A172 (cell line): ENCODE data around the gene WNK1. TPM values are rescaled to one million over a fixed set of nuclear protein-coding genes. Genes with fewer than 3 reads are reported as not detected.
"Not testable (repeated sequence)": the region's sequence is repeated elsewhere in the genome, so short reads cannot be mapped to it uniquely, and the experiment has no call there.

Experiments used
- DNase-seq: peaks from one replicate; pipeline ENCODE4 v3.0.0-alpha.2; 2015; ENCODE audit warnings: low spot score
- total RNA-seq: library from RNA; depleted of rRNA; stranded (reverse); fragments of >200 nt; shearing (Covaris generic); gene quantifications from 2 replicates; pipeline ENCODE4 v1.2.3, GENCODE V29; 2014

Gene WNK1
- total RNA-seq, 1 experiment from 2014 or later: 18.0 TPM

DNA sequence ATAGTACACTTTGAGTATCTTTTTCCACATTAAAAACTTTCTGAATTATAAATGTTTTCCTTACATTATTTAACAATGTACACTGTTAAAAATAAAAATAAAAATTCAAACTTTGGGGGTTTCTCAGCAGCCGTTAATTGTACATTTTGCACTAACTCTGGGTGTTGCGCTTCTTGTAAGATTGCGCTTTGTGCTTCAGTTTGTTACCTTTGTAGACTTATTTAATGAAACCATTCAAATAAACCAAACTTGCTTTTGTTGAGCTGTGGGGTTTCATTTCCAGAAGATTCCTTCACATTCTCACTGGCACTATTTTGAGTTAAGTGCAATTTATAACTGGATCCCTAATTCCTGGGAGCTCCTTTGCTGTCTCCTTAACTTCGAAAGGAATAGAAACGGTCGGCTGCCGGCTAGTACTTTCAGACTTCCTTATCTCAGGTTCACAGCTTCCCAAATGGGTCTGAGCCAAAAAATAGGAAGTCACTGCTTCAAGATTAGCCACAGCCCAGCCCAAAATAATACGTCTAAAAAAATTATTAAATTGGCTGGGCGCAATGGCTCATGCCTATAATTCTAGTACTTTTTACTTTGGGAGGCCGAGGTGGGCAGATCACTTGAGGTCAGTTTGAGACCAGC lies 158.9 kb downstream of the WNK1 start:
- no peak for DNase-seq

DNA sequence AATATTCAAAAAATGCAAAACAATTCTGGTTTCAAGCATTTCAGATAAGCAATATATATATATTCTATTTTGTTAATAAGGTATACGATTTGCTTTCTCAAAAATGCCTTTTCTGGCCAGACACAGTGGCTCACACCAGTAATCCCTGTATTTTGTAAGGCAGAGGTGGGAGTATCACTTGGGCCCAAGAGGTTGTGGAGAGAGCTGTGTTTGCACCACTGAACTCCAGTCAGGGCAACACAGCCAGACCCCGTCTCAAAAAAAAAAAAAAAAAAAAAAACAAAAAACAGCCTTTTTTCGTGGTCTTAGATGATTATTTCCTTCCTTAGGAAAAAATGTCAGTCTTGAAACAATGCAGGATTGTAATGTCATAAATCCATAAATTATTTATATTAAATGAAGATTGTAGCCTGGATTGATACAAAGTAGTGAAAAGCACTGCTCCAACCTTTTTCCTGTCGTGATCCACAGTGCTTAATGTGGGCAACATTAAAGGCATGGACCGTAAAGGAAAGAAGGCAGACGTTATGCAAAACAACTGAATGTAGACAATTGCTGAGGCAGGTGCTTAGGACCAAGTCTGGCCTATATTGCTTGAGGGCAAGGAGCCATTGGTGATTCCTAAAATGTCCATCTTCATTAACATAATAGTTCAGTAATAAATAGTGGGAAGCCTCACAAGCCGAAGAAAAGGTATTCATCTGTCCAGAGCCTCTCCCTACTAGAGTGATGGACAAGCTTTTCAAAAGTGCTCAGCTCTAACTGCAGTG lies 160.3 kb downstream of the WNK1 start:
- no peak for DNase-seq

DNA sequence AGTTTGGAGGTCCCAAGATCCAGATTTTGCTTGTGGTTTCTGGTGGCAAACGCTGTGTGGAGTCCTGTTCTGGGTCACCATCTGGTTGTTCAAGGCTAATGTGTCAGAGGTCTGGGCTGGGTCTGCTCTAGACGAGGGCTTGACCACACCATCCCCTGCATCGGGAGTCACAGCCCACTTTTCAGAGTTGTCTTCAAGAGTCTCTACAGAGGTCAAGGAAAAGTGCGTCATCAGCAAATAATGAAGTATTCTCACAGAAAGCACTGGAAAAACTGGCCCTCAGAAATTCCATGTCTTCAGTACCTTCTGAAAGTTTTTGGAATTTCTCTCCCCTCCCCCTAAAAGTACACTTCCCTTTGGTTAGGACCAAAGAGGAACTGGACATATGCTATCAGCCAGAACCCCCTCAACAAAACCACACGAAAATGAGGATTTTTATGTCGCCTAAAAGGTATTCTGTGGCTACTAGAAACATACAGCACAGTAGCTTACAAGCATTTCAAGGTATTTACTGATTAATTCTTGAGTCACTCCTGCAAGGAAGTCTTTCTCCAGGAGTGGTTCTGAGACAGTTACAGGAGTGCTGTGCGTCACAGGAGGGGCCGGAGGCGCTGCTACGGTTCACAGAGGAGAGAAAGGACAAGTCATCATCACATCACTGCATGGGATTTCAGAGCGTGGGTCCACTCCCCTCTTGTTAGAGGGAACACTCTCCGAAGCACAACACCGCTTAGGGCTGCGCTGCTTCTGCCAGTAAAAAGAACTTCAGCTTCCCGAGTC lies 161.7 kb downstream of the WNK1 start:
- DNase-seq: peak; percentile 68

DNA sequence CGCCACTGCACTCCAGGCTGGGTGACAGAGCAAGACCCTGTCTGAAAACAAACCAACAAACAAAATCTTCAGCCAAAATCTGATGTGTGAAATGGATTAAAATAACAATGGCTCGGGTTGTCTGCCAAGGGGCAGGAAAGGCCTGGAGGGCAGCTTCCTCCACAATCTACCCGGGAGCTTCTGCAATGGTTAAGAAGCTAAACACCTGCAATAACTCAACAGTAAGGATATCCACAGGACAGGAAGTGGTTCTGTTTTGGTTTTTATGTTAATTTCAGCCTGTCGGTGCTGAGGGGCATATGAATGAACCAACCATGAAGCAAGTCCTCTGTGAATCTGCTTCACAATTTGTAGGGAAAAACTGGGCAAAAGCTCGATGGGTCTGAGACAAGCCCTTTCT lies 162.7 kb downstream of the WNK1 start:
- no peak for DNase-seq

DNA sequence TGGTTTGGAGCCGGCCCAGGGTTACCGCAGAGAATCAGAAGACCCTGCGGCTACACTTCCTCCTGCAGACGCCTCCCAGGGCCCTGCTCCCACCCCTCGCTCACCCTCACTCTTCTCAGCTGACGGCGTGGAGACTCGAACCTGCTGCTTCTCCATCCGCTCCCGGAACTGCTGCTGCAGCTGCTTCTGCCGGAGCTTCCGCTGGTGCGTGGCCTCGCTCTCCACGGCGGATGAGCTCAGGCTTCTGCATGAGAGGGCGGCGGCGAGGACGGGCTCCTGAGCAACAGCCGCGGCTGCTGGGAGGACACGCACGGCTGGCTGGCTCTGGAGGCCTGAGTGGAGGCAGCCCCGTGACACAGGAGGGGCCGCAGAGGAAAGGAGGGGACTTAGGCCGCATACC lies 163.9 kb downstream of the WNK1 start:
- no peak for DNase-seq

DNA sequence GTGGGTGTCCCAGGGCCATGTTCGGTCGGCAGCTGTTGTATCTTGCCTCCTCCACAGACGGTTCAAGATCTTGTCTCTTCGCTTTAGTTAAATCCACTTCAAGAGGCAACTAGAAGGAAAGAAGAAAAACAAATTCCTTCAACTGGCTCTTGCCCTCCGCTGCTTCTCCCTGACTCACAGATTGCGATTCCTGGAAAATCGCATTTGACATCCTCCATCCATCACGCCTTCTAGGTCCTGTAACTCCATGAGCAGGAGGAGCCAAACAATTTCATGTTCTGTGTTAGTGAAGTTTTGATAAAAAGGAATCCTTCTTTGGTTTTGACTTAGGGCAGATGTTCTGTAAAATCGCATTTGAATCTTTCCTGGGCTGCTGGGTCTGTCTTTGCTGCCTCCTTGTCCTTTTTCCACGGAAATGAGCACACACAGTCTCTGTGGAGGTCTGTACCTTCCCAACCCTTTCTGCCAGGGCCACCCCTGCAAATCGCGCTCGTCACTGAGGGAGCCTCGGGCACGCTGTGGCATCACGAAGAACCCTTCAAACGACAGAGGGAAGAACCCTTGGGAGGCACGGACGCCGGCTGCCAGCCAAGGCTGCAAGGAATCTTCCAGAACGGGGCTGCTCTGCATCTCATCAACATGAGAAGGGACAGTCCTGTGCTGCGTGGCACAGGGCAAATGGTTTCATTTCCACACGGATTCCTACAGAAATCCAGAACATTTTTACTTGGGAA lies 164.5 kb downstream of the WNK1 start:
- DNase-seq: no peak

DNA sequence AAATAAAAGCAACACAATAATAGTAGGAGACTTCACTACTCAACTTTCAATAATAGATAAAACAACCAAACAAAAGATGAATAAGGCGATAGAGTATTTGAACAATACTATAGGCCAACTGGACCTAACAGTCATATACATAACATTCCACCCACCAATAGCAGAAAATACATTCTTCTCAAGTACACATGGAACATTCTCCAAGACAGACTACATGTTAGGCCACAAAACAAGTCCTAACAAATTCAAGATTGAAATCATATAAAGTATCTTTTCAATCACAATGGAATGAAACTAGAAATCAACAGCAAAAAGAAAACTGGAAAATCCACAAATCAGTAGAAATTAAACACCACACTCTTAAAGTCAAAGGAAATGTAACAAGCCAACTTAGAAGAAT lies 168.3 kb downstream of the WNK1 start:
- DNase-seq: no peak

DNA sequence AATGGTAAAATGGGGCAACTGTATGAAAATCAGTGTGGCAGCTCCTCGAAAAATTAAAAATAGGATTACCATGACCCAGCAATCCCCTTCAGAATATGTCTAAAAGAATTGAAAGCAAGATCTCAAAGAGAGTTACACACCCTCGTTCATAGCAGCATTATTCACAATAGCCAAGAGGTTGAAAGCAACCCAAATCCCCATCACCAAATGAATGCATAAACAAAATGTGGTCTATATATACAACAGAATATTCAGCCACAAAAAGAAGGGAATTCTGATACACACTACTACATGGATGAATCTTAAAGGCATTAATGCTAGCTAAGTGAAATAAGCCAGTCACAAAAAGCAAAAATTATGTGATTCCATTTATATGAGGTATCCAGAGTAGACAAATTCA lies 169.9 kb downstream of the WNK1 start:
- DNase-seq: no peak

DNA sequence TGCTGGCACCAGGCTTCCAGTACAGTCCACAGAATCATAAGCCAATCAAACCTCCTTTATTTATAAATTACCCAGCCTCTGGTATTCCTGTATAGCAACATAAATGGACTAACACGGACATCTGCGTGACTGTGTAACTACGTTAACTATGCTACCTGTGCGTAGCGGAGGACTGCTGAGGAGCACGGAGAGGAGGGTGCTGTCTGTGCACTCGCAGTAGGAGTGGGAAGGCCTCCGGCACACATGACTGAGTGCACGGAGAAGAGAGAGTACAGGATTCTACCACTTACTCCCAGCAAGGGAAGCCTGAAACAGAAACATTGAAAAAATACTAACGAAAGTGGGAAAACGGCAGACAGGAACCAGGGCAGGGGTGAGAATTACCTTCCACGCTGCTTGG lies 174.3 kb downstream of the WNK1 start:
- DNase-seq: no peak

DNA sequence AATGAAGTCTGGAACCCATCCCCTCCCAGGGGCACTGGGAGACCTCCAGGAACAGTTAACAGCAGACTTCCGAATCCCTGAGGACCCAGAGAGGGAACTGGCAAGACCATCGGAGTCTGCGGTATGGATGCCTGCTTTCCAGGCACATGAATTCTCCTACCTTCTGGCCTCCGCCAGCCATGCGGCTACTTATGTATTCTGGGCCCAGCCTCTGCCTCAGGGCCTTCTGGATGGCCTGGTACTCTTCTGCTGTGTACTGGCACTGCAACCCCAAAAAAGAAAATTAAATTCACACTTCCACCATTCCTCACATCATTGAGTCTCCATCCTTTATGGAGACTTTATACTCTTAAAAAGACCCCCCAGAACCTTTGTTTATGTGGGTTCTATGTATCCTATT lies 178.7 kb downstream of the WNK1 start:
- no peak for DNase-seq

DNA sequence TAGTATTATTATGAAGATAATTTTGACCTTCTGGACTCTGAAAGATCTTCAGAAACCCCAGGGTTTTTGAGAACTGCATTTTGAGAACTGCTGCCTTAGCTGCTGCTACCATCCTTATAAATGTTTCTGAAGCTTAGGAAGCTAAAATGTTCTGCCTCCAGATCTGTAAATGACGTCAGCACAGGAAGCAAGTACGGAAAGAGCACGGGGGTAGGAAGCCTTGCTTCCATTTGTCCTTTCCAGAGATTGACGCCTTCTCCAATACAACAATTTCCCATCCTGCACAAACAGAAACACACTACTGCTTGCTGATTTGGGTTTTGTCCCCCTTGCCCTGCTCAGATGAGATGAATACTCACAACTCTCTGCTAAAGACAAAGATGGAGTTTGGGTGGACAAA lies 179.2 kb downstream of the WNK1 start:
- no peak for DNase-seq

DNA sequence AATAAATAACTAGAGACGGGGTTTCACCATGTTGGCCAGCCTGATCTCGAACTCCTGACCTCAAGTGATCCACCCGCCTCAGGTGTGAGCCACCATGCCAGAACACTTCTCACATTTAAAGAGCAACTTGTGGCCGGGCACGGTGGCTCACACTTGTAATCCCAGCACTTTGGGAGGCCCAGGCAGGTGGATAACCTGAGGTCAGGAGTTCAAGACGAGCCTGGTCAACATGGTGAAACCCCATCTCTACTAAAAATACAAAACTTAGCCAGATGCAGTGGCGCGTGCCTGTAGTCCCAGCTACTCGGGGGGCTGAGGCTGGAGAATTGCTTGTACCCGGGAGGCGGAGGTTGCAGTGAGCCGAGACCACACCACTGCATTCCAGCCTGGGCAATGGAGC lies 183.5 kb downstream of the WNK1 start:
- DNase-seq: not testable (repeated sequence)

DNA sequence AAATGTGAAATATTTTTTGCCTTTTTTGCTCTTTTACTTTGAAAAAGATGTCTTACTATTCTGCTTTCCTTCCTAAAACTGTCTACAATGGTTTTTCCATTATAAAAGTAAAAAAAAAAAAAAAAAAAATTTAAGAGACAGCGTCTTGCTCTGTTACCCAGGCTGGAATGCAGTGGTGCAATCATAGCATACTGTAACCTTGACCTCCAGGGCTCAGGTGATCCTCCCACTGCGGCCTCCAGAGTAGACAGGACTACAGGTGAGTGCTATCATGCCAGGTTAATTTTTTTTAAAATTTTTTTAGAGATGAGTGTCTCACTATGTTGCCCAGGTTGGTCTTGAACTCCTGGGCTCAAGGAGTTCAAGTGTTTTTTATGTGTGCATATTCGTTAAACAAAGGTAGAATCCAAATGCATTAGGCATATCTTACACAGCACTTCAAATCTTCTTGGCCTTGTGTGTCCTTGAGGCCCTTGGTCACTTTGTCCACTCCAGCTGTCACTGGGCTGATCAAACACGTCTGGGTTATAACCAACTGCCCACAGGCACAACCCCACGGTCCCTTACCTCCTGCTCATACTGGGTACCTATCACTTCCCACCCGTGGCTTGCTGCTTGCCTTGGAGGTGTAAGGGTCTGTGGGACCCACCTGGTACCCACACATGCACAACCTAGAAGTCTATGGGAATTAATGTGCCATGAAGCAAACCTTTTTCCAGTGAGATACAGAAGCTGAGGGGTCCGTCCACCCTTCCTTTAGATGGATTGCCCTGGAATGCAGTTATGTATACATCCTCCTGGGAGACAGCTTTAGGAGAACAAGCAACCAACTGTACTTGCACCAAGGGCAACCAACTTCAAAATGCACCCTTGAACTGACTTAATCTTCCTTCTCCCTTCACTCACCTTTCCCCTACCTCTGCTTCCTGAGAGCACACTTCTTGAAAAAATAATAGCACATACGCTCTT lies 184.3 kb downstream of the WNK1 start:
- no peak for DNase-seq

DNA sequence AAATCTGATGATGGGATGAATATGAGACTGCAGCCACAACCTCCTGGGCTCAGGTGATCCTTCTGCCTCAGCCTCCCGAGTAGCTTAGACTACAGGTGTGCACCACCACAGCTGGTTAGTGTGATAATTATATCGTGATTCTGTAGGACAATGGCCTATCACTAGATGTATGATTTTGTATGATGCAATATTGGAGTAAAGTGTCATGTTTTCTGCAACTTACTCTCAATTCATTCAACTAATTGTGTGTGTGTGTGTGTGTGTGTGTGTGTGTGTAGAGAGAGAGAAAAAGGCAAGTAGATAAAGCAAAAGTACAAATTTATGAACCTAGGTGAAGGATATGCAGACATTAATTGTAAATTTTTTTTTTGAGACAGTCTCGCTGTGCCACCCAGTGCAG lies 186.4 kb downstream of the WNK1 start:
- no peak for DNase-seq

DNA sequence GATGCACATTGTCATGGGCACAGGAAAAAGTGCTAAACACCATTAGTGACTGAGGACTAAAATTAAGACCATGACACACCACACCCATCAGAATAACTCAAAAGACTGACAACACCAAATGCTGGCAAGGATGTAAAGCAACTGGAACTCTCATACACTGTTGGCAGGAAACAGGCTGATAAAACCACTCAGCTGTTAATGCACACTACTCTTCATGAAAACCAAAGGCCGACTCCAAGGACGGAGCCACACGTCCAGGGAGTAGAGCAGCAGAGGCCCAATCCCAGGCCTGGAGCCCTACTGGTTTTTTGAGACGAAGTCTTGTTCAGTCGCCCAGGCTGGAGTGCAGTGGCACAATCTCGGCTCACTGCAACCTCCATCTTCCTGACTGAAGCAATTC lies 190.7 kb downstream of the WNK1 start:
- no peak for DNase-seq

DNA sequence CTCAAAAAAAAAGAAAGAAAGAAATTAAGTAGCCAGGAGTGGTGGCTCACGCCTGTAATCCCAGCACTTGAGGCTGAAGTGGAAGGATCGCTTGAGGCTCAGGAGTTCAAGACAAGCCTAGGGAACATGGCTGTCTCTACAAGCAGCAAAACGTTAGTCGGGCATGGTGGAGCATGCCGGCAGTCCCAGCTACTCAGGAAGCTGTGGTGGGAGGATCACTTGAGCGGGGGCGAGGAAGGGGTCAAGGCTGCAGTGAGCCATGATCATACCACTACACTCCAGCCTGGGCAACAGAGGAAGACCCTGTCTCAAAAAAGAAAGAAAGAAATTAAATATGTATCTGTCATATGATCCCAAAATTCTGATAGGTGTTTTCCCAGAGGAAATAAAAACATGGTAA lies 191.8 kb downstream of the WNK1 start:
- DNase-seq: no peak

DNA sequence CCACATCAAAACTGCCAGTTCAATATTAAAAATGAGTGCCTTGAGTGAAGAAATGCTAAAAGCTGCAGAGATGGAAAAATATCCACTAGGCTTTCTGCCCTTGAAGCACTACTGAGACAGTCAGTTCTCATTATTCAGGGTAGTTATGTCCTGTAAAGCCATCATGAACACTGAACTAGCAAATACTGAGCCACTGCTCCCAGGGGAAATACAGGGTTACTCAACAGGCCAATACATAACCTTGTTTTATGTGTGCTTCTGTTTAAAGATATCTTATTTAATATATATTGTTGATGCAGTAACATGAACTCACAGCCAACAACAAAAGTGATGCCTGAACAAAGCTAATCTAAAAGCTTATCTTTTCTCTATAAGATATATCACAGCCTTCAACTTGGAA lies 193.8 kb downstream of the WNK1 start:
- no peak for DNase-seq

DNA sequence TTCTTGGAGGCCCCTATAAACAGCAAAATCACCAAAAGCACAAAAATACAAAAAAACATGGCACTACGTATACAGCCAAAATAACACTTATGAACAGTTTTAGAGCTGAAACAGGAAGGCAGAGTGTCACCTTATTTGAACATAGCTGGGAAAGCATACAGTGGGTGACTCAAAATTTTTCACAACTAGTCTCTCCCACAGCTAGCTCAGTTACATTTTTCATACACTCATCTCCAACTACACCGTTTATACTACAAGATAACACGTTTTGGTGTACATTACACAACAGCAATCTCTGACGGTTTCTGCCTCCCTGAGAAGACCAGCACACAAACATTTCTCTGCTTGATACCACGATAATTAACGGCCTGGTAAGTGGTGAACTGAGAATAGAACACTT lies 194.3 kb downstream of the WNK1 start:
- no peak for DNase-seq

DNA sequence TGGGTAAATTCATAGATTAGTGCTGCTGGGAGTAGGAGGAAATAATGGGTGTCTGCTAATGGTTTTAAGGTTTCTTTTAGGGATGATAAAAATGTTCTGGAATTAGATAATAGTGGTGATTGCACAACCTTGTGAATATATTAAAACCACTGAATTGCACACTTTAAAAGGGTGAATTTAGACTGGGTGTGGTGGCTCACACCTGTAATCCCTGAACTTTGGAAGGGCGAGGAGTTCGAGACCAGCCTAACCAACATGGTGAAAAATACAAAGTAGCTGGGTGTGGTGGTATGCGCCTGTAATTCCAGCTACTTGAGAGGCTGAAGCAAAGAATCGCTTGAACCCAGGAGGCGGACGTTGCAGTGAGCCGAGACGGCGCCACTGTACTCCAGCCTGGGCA lies 195.9 kb downstream of the WNK1 start:
- DNase-seq: no peak

DNA sequence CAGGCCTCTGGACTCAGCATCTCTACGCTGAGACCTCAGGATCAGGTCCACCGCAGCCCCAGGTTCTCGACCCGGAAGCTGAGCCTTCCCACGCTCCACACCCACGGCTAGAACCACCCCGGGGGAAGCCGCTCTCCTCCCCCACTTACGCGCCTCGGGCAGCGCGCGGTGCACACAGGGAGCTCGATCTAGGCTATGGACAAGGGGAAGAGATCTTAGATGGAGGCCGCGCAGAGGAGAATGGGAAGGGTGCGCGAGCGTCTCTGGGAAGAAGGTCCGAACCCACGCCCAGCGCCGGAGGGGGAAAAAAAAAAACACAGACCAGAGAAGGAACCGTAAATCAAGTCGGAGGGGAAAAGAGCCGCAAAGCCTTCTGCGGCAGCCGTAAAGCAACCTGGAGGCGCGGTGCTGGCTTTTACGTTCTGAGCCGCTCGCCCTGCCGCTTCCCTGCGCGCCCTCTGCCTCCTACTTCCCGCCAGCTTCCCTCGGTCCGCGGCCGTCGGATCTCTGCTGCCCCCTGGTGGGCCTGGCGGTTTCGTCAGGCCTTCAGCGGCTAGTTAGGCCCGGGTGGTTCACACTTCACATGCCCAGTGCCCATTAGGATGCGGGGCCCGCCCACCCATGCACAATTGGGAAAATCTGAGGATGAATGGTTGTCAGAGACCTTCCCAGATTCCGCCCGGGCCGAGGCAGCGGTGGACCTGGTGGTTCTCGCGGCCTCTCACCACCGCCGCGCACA lies 197.2 kb downstream of the WNK1 start, which contains the start of gene RAD52:
Gene RAD52, minus strand, starts transcription at position 242 of the 739 bp plus-strand sequence. CDS start 16,636 bp downstream, outside the sequence.
- DNase-seq: peak; percentile 94
